CD4-positive, alpha-beta T cell treated with Interleukin-6 for 4 hours (primary cell): ENCODE measurements around the gene LGALS9C.
"Not testable (repeated sequence)": the region's sequence is repeated elsewhere in the genome, so short reads cannot be mapped to it uniquely, and the experiment has no call there.

Experiments used
- DNase-seq: peaks from one replicate; pipeline ENCODE4 v3.0.0-alpha.2; 2020; ENCODE audit warnings: mixed read lengths

Gene LGALS9C

DNA sequence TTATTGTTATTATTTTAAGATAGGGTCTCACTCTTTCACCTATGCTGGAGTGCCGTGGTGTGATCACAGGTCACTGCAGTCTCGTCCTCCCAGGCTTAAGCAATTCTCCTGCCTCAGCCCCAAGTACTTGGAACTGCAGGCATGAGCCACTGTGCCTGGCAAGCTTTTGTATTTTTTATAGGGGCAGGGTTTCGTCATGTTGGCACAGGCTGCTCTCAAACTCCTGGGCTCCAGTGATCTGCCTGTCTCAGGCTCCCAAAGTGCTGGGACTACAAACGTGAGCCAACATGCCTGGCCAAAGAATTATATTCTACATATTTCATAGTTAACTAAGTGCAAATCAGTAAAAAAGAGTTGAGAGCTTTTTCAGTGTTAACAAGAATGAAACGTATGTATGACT is 65.6 kb downstream of the LGALS9C start:
- not testable (repeated sequence) for DNase-seq

- DNase-seq: not testable (repeated sequence)
Observed at GRCh38 chr17:18542907-18543306, 66.3 kb downstream of the LGALS9C start.
